ENCODE data around the gene ZNF593. TPM values are rescaled to one million over a fixed set of nuclear protein-coding genes. Genes with fewer than 3 reads are reported as not detected.
A peak's percentile ranks its signal among the peaks of the same experiment; 100 is the strongest.

Gene ZNF593
- total and polyA plus RNA-seq, 9 of the 15 experiments (the other 6 are each of a cell fraction or from before 2014, with no cell fraction given), result 9.8 to 334 (median 48.2) TPM

DNA sequence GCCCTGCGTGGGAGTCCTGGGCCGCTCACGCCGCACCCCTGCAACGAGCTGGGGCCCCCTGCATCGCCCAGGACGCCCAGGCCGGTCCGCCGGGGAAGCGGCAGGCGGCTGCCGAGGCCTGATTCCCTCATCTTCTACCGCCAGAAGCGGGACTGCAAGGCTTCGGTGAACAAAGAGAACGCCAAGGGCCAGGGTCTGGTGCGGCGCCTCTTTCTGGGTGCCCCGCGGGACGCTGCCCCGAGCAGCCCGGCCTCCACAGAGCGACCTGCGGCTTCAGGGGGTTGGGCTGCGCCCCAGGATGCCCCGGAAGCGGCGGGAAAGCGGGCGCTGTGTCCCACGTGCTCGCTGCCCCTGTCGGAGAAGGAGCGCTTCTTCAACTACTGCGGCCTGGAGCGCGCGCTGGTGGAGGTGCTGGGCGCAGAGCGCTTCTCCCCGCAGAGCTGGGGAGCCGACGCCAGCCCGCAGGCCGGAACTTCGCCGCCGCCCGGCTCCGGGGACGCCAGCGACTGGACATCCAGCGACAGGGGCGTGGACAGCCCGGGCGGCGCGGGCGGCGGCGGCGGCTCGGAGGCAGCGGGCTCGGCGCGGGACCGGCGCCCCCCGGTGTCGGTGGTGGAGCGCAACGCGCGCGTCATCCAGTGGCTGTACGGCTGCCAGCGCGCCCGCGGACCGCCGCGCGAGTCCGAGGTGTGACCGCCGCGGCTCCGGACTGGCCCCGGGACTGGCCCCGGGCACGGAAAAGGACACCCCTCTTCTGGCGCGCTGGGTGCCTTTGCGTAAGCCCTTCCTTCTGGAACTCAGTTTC, 8.1 kb upstream of the ZNF593 start (continued):
- TF ChIP-seq TEAD1 (CRISPR knock-in tag; IDR thresholded peaks at IDR 0.05) (peak; percentile 76 to 91; a peak in 3 of 4 replicates), HNRNPL (IDR thresholded peaks at IDR 0.05; ENCODE audit: low read depth, low read length) (peak; percentile 94), ZNF217 (CRISPR knock-in tag; IDR thresholded peaks at IDR 0.05) (no peak), KAT2B (IDR thresholded peaks at IDR 0.05; ENCODE audit: low read depth, low read length) (no peak), CSDE1 (IDR thresholded peaks at IDR 0.05) (no peak), ELF1 (tag; IDR thresholded peaks at IDR 0.05) (peak; percentile 81), ZNF318 (IDR thresholded peaks at IDR 0.05; ENCODE audit: borderline replicate concordance in 1 of 2, low read depth in 1 of 2) (no peak), CBX2 (IDR thresholded peaks at IDR 0.05; ENCODE audit: insufficient read depth, low read length, poor library complexity, severe bottlenecking) (no peak), ZBTB1 (CRISPR knock-in tag; IDR thresholded peaks at IDR 0.05; ENCODE audit: borderline replicate concordance, low read depth) (peak; percentile 78), ETV1 (tag; conservative IDR thresholded peaks at IDR 0.05; ENCODE audit: low read depth) (peak; percentile 78), BHLHE40 (IDR thresholded peaks at IDR 0.05; ENCODE audit: low read length) (no peak), MCM2 (IDR thresholded peaks at IDR 0.05; ENCODE audit: low read depth) (no peak), CLOCK (CRISPR knock-in tag; IDR thresholded peaks at IDR 0.05; ENCODE audit: borderline replicate concordance) (peak; percentile 60; the same call in 1 of the 2 replicates), MCM3 (IDR thresholded peaks at IDR 0.05) (no peak), ZNF668 (CRISPR knock-in tag; IDR thresholded peaks at IDR 0.05) (no peak), SNIP1 (IDR thresholded peaks at IDR 0.05; ENCODE audit: low read depth) (no peak), LARP7 (IDR thresholded peaks at IDR 0.05) (no peak), ZNF354B (CRISPR knock-in tag; IDR thresholded peaks at IDR 0.05) (no peak)
